Measurements from ENCODE around the gene RAB38.

The RAB38 gene

GRCh38 chr11:88170673-88171072 is 4.6 kb downstream of the RAB38 start:
- DNase-seq (ENCODE audit: low spot score) (no peak), FAIRE-seq (no peak)

- FAIRE-seq (no peak), DNase-seq (ENCODE audit: low spot score) (no peak)
Observed at GRCh38 chr11:88169881-88170280, 5.4 kb downstream of the RAB38 start.

- no peak for FAIRE-seq
- DNase-seq (ENCODE audit: low spot score) = no peak
Observed at GRCh38 chr11:88169471-88169870, 5.8 kb downstream of the RAB38 start.

- FAIRE-seq (no peak), DNase-seq (ENCODE audit: low spot score) (no peak)
Observed at GRCh38 chr11:88167853-88168252, 7.4 kb downstream of the RAB38 start.

GRCh38 chr11:88164806-88165585 is 10.2 kb downstream of the RAB38 start:
- FAIRE-seq (no peak), DNase-seq (ENCODE audit: low spot score) (no peak)

- DNase-seq (ENCODE audit: low spot score) = no peak
- FAIRE-seq = no peak
Observed at GRCh38 chr11:88164320-88164719, 10.9 kb downstream of the RAB38 start.

- DNase-seq (ENCODE audit: low spot score) (no peak), FAIRE-seq (no peak)
Observed at GRCh38 chr11:88158081-88158480, 17.2 kb downstream of the RAB38 start.

GRCh38 chr11:88157370-88157769 is 17.9 kb downstream of the RAB38 start:
- DNase-seq (ENCODE audit: low spot score) (no peak), FAIRE-seq (no peak)

- no peak for DNase-seq (ENCODE audit: low spot score)
- no peak for FAIRE-seq
Observed at GRCh38 chr11:88152381-88152780, 22.9 kb downstream of the RAB38 start.

- DNase-seq (ENCODE audit: low spot score) = no peak
- no peak for FAIRE-seq
Observed at GRCh38 chr11:88151709-88152265, 23.5 kb downstream of the RAB38 start.

- no peak for FAIRE-seq
Observed at GRCh38 chr11:88146106-88146505, 29.1 kb downstream of the RAB38 start.

GRCh38 chr11:88139865-88140264 is 35.4 kb downstream of the RAB38 start:
- FAIRE-seq (no peak), DNase-seq (ENCODE audit: low spot score) (no peak)

More at GRCh38 chr11:88146106-88146505, 29.1 kb downstream of the RAB38 start:
- DNase-seq (ENCODE audit: low spot score) = no peak

- no peak for FAIRE-seq
Observed at GRCh38 chr11:88131764-88132470, 43.3 kb downstream of the RAB38 start.

GRCh38 chr11:88122956-88123355 is 52.3 kb downstream of the RAB38 start:
- no peak for DNase-seq (ENCODE audit: low spot score)
- no peak for FAIRE-seq

More at GRCh38 chr11:88131764-88132470, 43.3 kb downstream of the RAB38 start:
- no peak for DNase-seq (ENCODE audit: low spot score)

GRCh38 chr11:88119561-88119960 is 55.7 kb downstream of the RAB38 start:
- DNase-seq (ENCODE audit: low spot score) = no peak
- FAIRE-seq = no peak

GRCh38 chr11:88117281-88117858 is 57.9 kb downstream of the RAB38 start:
- DNase-seq (ENCODE audit: low spot score) (no peak), FAIRE-seq (no peak)

- DNase-seq (ENCODE audit: low spot score) = no peak
- FAIRE-seq = no peak
Observed at GRCh38 chr11:88115828-88116755, 59.2 kb downstream of the RAB38 start.

- FAIRE-seq = no peak
- no peak for DNase-seq (ENCODE audit: low spot score)
Observed at GRCh38 chr11:88114486-88115045, 60.7 kb downstream of the RAB38 start.

- no peak for DNase-seq (ENCODE audit: low spot score)
- no peak for FAIRE-seq
Observed at GRCh38 chr11:88106666-88107065, 68.6 kb downstream of the RAB38 start.

GRCh38 chr11:88105951-88106350 is 69.3 kb downstream of the RAB38 start:
- FAIRE-seq = no peak
- DNase-seq (ENCODE audit: low spot score) = peak; percentile 7

GRCh38 chr11:88105526-88105925 is 69.7 kb downstream of the RAB38 start:
- no peak for DNase-seq (ENCODE audit: low spot score)

More at GRCh38 chr11:88105526-88105925, 69.7 kb downstream of the RAB38 start:
- FAIRE-seq = no peak

Measured in RCC 7860 (cell line).